Epithelial cell of proximal tubule (primary cell): Measurements from ENCODE around the gene ERFL. TPM values are rescaled to one million over a fixed set of nuclear protein-coding genes. Genes with fewer than 3 reads are reported as not detected.

ENCODE experiments used
- DNase-seq: peaks from one replicate; pipeline ENCODE4 v3.0.0-alpha.2; 2011; ENCODE audit warnings: low read depth
- H3K4me3 ChIP-seq: 2 replicates; pipeline ENCODE4 v1.5.1; 2011; ENCODE audit warnings: low read depth, mild to moderate bottlenecking, low read length
- CTCF ChIP-seq: conservative IDR thresholded peaks from 2 replicates; pipeline ENCODE4 v1.5.1; 2012; ENCODE audit warnings: low read depth, mild to moderate bottlenecking, low read length
- total RNA-seq: library from RNA; depleted of rRNA; stranded (reverse); fragments of >200 nt; gene quantifications from 2 replicates; pipeline ENCODE4 v1.2.3, GENCODE V29; 2015

Gene ERFL
- total RNA-seq, 1 donor from 2014 or later = not detected

- no peak for TF ChIP-seq CTCF
- no peak overlapping the region for H3K4me3 ChIP-seq
- DNase-seq = no peak
These were observed 64.9 kb downstream of the ERFL start for GRCh38 chr19:41863209-41863931.

GRCh38 chr19:41862445-41862986 lies 65.7 kb downstream of the ERFL start:
- peak overlapping the region; percentile 9 for H3K4me3 ChIP-seq

DNA sequence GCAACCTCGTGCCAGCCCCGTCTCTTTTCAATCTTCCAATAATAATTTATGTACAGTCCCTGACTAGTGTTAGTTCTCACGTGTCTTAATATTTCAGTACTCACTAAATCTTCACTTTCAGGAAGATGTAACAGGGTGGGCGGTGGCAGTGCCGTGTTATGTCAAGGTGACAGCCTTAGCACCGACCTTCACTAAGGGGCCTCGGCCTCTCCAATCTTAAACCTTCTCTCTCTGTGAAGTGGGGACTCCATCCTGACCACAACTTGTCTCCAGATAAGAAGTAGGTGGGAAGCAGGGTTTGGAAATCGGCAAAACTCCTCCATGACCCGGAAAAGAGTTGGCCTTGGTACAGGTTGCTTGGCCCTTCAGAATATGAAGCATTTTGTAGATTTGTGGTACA lies 66.4 kb downstream of the ERFL start:
- TF ChIP-seq CTCF = no peak
- no peak for DNase-seq
- H3K4me3 ChIP-seq = peak overlapping the region; percentile 99

More at GRCh38 chr19:41862445-41862986, 65.7 kb downstream of the ERFL start:
- no peak for DNase-seq
- no peak for TF ChIP-seq CTCF

DNA sequence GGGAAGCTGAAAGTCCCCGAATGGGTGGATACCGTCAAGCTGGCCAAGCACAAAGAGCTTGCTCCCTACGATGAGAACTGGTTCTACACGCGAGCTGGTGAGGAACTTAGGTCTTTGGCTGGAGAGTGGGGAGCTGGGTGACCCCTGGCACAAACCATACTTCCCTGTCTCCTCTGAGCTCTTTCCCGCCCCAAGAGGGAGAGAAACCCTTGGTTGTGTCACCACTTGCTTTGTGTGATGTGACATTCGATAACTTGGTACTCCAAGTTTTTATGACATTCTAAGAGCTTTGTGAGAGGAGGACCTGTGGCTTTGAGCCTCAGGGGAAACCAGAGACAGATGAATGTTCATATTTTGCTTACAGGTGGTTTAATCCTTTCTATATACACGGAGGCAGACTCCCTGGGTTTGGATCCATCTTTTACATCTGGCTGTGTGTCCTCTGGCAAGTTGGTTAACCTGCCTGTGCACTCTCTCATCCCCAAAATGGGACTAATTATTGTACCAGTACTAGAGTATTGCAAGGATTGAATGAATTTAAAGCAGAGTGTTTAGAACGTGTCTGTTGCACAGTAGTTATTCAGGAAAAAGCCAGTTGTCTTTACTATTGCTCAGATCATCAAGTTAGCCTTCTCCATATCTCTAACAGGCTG lies 67.0 kb downstream of the ERFL start:
- no peak for TF ChIP-seq CTCF
- no peak for DNase-seq
- H3K4me3 ChIP-seq = peak overlapping the region; percentile 99

DNA sequence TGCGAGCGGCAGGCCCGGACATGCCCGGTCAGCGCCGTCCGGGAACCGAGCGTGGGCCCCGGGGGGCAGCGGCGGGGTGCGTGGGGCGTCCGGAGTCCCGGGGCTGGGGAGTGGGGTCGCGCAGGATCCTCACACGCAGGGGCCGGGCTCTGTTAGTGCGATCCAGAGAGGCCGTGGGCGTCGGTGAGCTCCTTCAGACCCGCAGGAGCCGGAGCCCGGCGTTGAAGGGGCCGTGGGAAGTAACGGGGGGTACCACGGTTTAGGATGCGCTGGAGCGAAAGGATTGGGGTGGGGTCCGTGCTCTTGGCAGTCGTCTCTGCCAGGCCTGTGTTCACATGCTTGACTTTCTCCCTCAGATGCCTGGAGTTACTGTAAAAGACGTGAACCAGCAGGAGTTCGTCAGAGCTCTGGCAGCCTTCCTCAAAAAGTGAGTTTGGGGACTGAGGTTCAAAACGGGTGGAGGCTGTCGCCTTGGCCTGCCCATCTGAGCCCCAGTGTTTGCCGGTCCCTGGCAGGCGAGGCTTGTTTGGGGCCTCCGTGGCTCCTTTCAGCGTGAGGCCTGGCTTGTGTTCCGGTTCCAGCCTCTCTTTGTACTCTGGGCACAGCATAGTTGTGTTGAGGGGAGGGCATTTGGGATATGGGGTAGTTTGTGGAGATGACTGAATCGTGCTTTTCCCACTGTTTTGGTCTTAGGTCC lies 67.7 kb downstream of the ERFL start:
- no peak for DNase-seq
- no peak for TF ChIP-seq CTCF
- peak overlapping the region; percentile 99 for H3K4me3 ChIP-seq

- peak; percentile 86 for DNase-seq
- TF ChIP-seq CTCF = peak; percentile 56
- H3K4me3 ChIP-seq = peak within 1 kb of the TSS; percentile 99
These were observed 68.4 kb downstream of the ERFL start, which contains the start of gene RPS19 for GRCh38 chr19:41859618-41860418. RPS19 (plus strand) TSS chr19:41860255; CDS start chr19:41860775, 520 bp downstream.
